Measurements from ENCODE around the gene TRIP4.

GRCh38 chr15:64396789-64397188, 9.2 kb downstream of the TRIP4 start:
- TF ChIP-seq, protein P1, sequence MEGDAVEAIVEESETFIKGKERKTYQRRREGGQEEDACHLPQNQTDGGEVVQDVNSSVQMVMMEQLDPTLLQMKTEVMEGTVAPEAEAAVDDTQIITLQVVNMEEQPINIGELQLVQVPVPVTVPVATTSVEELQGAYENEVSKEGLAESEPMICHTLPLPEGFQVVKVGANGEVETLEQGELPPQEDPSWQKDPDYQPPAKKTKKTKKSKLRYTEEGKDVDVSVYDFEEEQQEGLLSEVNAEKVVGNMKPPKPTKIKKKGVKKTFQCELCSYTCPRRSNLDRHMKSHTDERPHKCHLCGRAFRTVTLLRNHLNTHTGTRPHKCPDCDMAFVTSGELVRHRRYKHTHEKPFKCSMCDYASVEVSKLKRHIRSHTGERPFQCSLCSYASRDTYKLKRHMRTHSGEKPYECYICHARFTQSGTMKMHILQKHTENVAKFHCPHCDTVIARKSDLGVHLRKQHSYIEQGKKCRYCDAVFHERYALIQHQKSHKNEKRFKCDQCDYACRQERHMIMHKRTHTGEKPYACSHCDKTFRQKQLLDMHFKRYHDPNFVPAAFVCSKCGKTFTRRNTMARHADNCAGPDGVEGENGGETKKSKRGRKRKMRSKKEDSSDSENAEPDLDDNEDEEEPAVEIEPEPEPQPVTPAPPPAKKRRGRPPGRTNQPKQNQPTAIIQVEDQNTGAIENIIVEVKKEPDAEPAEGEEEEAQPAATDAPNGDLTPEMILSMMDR (conservative IDR thresholded peaks at IDR 0.05; ENCODE audit: low read length) = no peak
- TF ChIP-seq EZH2phosphoT487 (IDR thresholded peaks at IDR 0.05; ENCODE audit: borderline replicate concordance, low read depth, low read length) = no peak
